Measurements from ENCODE around the gene CCNB1.
A peak's percentile ranks its signal among the peaks of the same experiment; 100 is the strongest.

Gene CCNB1

DNA sequence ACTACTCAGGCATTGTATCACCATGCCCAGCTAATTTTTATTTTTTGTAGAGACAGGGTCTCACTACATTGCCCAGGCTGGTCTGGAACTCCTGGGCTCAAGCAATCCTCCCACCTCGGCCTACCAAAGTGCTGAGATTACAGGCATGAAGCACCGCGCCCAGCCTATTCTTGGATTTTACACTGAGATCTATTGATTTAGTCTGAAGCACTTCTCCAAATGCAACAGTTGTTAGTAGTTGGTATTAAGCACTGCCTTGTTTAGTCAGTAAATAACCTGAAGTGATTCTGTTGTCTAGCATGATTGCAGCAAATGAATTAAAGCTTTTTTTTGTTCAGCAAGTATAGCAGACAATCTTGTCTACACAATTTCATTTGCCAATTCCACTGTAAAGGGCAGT is 8.9 kb upstream of the CCNB1 start:
- no peak overlapping the region for H3K18ac ChIP-seq (ENCODE audit: low read length)
- H4K8ac ChIP-seq (ENCODE audit: low read depth, low read length): no peak overlapping the region
- no peak overlapping the region for H2BK5ac ChIP-seq (ENCODE audit: low read length)
- H2AK5ac ChIP-seq (ENCODE audit: low read depth, low read length): no peak overlapping the region
- H3K27me3 ChIP-seq (ENCODE audit: control insufficient read depth in 3 of 3, insufficient read depth in 3 of 3, low read depth in 1 of 3, low read length in 3 of 3): no peaks in the 10 kb centered on the region
- no peak overlapping the region for H3K4me2 ChIP-seq (ENCODE audit: insufficient read depth, low read length, poor library complexity, severe bottlenecking)
- DNase-seq (ENCODE audit: low spot score): no peak
- no peak overlapping the region for H2BK12ac ChIP-seq (ENCODE audit: low read length)
- H2AFZ ChIP-seq (ENCODE audit: low read length): no peak overlapping the region
- no peak overlapping the region for H2BK120ac ChIP-seq (ENCODE audit: low read depth, low read length)
- no peak overlapping the region for H3K14ac ChIP-seq (ENCODE audit: low read length)
- no peaks in the 10 kb centered on the region for H3K79me1 ChIP-seq (ENCODE audit: low read depth, low read length)
- no peak overlapping the region for H3K27ac ChIP-seq (replicated peaks; ENCODE audit: low read length)
- H3K9me3 ChIP-seq (replicated peaks in 1 of 2; ENCODE audit: control insufficient read depth in 2 of 2, insufficient read depth in 1 of 2, low read depth in 1 of 2, low read length in 2 of 2): no peaks in the 10 kb centered on the region
- H3K4ac ChIP-seq (ENCODE audit: low read length): no peak overlapping the region
- no peak overlapping the region for H3K9ac ChIP-seq (ENCODE audit: low read depth, low read length, poor library complexity)
- no peak overlapping the region for H3K4me3 ChIP-seq (ENCODE audit: low read length in 2 of 2)
- no peaks in the 10 kb centered on the region for H3K36me3 ChIP-seq (replicated peaks in 1 of 2; ENCODE audit: control insufficient read depth in 2 of 2, insufficient read depth in 2 of 2, low read length in 2 of 2)
- no peak overlapping the region for H2BK15ac ChIP-seq (ENCODE audit: low read length)
- whole genome bisulfite sequencing, 2 donors (ENCODE audit: extremely low coverage in 2 of 2, insufficient read length in 2 of 2, insufficient replicate concordance in 1 of 2): no CpG with 5 or more reads among the region's 3 CpGs
- no peak overlapping the region for H3K23ac ChIP-seq (ENCODE audit: low read depth, low read length, poor library complexity)
- H3K4me1 ChIP-seq (ENCODE audit: control insufficient read depth in 2 of 2, insufficient read depth in 1 of 2, low read depth in 1 of 2, low read length in 2 of 2): no peaks in the 10 kb centered on the region
- no peak overlapping the region for H4K91ac ChIP-seq (ENCODE audit: low read depth, low read length, poor library complexity)

GRCh38 chr5:69160651-69161050 is 6.3 kb upstream of the CCNB1 start:
- Histone ChIP-seq H3K14ac (ENCODE audit: low read length) (no peak overlapping the region), H4K8ac (ENCODE audit: low read depth, low read length) (no peak overlapping the region)
- no CpG with 5 or more reads among the region's 16 CpGs for WGBS, 2 donors (ENCODE audit: extremely low coverage in 2 of 2, insufficient read length in 2 of 2, insufficient replicate concordance in 1 of 2)

GRCh38 chr5:69167493-69167855 is 524 bp downstream of the CCNB1 start:
- DNase-seq (ENCODE audit: low spot score): no peak
- WGBS, 2 donors (ENCODE audit: extremely low coverage in 2 of 2, insufficient read length in 2 of 2, insufficient replicate concordance in 1 of 2): no CpG with 5 or more reads among the region's 11 CpGs

More at GRCh38 chr5:69160651-69161050, 6.3 kb upstream of the CCNB1 start:
- Histone ChIP-seq H2BK15ac (ENCODE audit: low read length) (no peak overlapping the region), H3K27me3 (ENCODE audit: control insufficient read depth in 3 of 3, insufficient read depth in 3 of 3, low read depth in 1 of 3, low read length in 3 of 3) (no peaks in the 10 kb centered on the region), H3K23ac (ENCODE audit: low read depth, low read length, poor library complexity) (no peak overlapping the region), H2AK5ac (ENCODE audit: low read depth, low read length) (no peak overlapping the region), H3K4me1 (ENCODE audit: control insufficient read depth in 2 of 2, insufficient read depth in 1 of 2, low read depth in 1 of 2, low read length in 2 of 2) (no peaks in the 10 kb centered on the region), H3K4me3 (ENCODE audit: low read length in 2 of 2) (no peak overlapping the region), H2BK12ac (ENCODE audit: low read length) (no peak overlapping the region), H3K9ac (ENCODE audit: low read depth, low read length, poor library complexity) (no peak overlapping the region), H2BK120ac (ENCODE audit: low read depth, low read length) (no peak overlapping the region), H2AFZ (ENCODE audit: low read length) (no peak overlapping the region), H3K36me3 (replicated peaks in 1 of 2; ENCODE audit: control insufficient read depth in 2 of 2, insufficient read depth in 2 of 2, low read length in 2 of 2) (no peaks in the 10 kb centered on the region), H4K91ac (ENCODE audit: low read depth, low read length, poor library complexity) (no peak overlapping the region), H3K4ac (ENCODE audit: low read length) (no peak overlapping the region), H3K9me3 (replicated peaks in 1 of 2; ENCODE audit: control insufficient read depth in 2 of 2, insufficient read depth in 1 of 2, low read depth in 1 of 2, low read length in 2 of 2) (no peaks in the 10 kb centered on the region), H3K4me2 (ENCODE audit: insufficient read depth, low read length, poor library complexity, severe bottlenecking) (no peak overlapping the region), H2BK5ac (ENCODE audit: low read length) (no peak overlapping the region), H3K79me1 (ENCODE audit: low read depth, low read length) (no peaks in the 10 kb centered on the region), H3K18ac (ENCODE audit: low read length) (no peak overlapping the region), H3K27ac (replicated peaks; ENCODE audit: low read length) (no peak overlapping the region)
- no peak for DNase-seq (ENCODE audit: low spot score)

GRCh38 chr5:69167929-69168328 is 979 bp downstream of the CCNB1 start:
- H3K36me3 ChIP-seq (replicated peaks in 1 of 2; ENCODE audit: control insufficient read depth in 2 of 2, insufficient read depth in 2 of 2, low read length in 2 of 2): peaks cover 20 to 52% of the 10 kb centered on the region in 2 donors
- H3K14ac ChIP-seq (ENCODE audit: low read length): no peak overlapping the region
- no peak overlapping the region for H4K8ac ChIP-seq (ENCODE audit: low read depth, low read length)
- H3K4me1 ChIP-seq (ENCODE audit: control insufficient read depth in 2 of 2, insufficient read depth in 1 of 2, low read depth in 1 of 2, low read length in 2 of 2): peaks cover 6 to 13% of the 10 kb centered on the region in 2 donors
- peak overlapping the region; percentile 81 for H2AFZ ChIP-seq (ENCODE audit: low read length)
- no peak overlapping the region for H3K9ac ChIP-seq (ENCODE audit: low read depth, low read length, poor library complexity)
- no peak overlapping the region for H3K23ac ChIP-seq (ENCODE audit: low read depth, low read length, poor library complexity)
- no peak overlapping the region for H2AK5ac ChIP-seq (ENCODE audit: low read depth, low read length)
- H3K4me3 ChIP-seq (ENCODE audit: low read length in 2 of 2): peak overlapping the region; percentile 84 to 95
- peak overlapping the region; percentile 74 for H3K4me2 ChIP-seq (ENCODE audit: insufficient read depth, low read length, poor library complexity, severe bottlenecking)
- no peaks in the 10 kb centered on the region for H3K27me3 ChIP-seq (ENCODE audit: control insufficient read depth in 3 of 3, insufficient read depth in 3 of 3, low read depth in 1 of 3, low read length in 3 of 3)
- no peak overlapping the region for H2BK12ac ChIP-seq (ENCODE audit: low read length)
- H3K9me3 ChIP-seq (replicated peaks in 1 of 2; ENCODE audit: control insufficient read depth in 2 of 2, insufficient read depth in 1 of 2, low read depth in 1 of 2, low read length in 2 of 2): no peaks in the 10 kb centered on the region
- no peaks in the 10 kb centered on the region for H3K79me1 ChIP-seq (ENCODE audit: low read depth, low read length)
- WGBS, 2 donors (ENCODE audit: extremely low coverage in 2 of 2, insufficient read length in 2 of 2, insufficient replicate concordance in 1 of 2): no CpG with 5 or more reads among the region's 8 CpGs
- H2BK15ac ChIP-seq (ENCODE audit: low read length): no peak overlapping the region
- H2BK120ac ChIP-seq (ENCODE audit: low read depth, low read length): no peak overlapping the region
- H4K91ac ChIP-seq (ENCODE audit: low read depth, low read length, poor library complexity): no peak overlapping the region
- no peak overlapping the region for H3K27ac ChIP-seq (replicated peaks; ENCODE audit: low read length)
- no peak overlapping the region for H2BK5ac ChIP-seq (ENCODE audit: low read length)
- no peak overlapping the region for H3K18ac ChIP-seq (ENCODE audit: low read length)
- DNase-seq (ENCODE audit: low spot score): no peak
- H3K4ac ChIP-seq (ENCODE audit: low read length): no peak overlapping the region

More at GRCh38 chr5:69167493-69167855, 524 bp downstream of the CCNB1 start:
- Histone ChIP-seq H2BK12ac (ENCODE audit: low read length) (no peak overlapping the region), H2AFZ (ENCODE audit: low read length) (peak overlapping the region; percentile 81), H3K4me3 (ENCODE audit: low read length in 2 of 2) (peak overlapping the region; percentile 84 to 95), H3K27ac (replicated peaks; ENCODE audit: low read length) (peak overlapping the region; percentile 89), H3K4ac (ENCODE audit: low read length) (no peak overlapping the region), H2BK5ac (ENCODE audit: low read length) (peak overlapping the region; percentile 68), H3K9ac (ENCODE audit: low read depth, low read length, poor library complexity) (peak overlapping the region; percentile 94), H4K91ac (ENCODE audit: low read depth, low read length, poor library complexity) (no peak overlapping the region), H3K14ac (ENCODE audit: low read length) (no peak overlapping the region), H2AK5ac (ENCODE audit: low read depth, low read length) (no peak overlapping the region), H3K36me3 (replicated peaks in 1 of 2; ENCODE audit: control insufficient read depth in 2 of 2, insufficient read depth in 2 of 2, low read length in 2 of 2) (peaks cover 18 to 49% of the 10 kb centered on the region in 2 donors), H2BK120ac (ENCODE audit: low read depth, low read length) (no peak overlapping the region), H3K9me3 (replicated peaks in 1 of 2; ENCODE audit: control insufficient read depth in 2 of 2, insufficient read depth in 1 of 2, low read depth in 1 of 2, low read length in 2 of 2) (no peaks in the 10 kb centered on the region), H3K79me1 (ENCODE audit: low read depth, low read length) (no peaks in the 10 kb centered on the region), H3K4me2 (ENCODE audit: insufficient read depth, low read length, poor library complexity, severe bottlenecking) (peak overlapping the region; percentile 74), H3K4me1 (ENCODE audit: control insufficient read depth in 2 of 2, insufficient read depth in 1 of 2, low read depth in 1 of 2, low read length in 2 of 2) (peaks cover 6 to 13% of the 10 kb centered on the region in 2 donors), H3K23ac (ENCODE audit: low read depth, low read length, poor library complexity) (no peak overlapping the region), H3K27me3 (ENCODE audit: control insufficient read depth in 3 of 3, insufficient read depth in 3 of 3, low read depth in 1 of 3, low read length in 3 of 3) (no peaks in the 10 kb centered on the region), H4K8ac (ENCODE audit: low read depth, low read length) (no peak overlapping the region), H2BK15ac (ENCODE audit: low read length) (no peak overlapping the region), H3K18ac (ENCODE audit: low read length) (peak overlapping the region; percentile 95)
